Keratinocyte (primary cell): ENCODE results near the gene BEND3. TPM values are rescaled to one million over a fixed set of nuclear protein-coding genes. Genes with fewer than 3 reads are reported as not detected.

Source experiments
- DNase-seq: peaks from one replicate; pipeline ENCODE4 v3.0.0-alpha.2; 2011; ENCODE audit warnings: low read depth, missing footprints, low spot score
- FAIRE-seq: peaks from 2 replicates; lab custom pipeline; 2011; peaks lifted over from hg19 to GRCh38; lab: Jason Lieb, UNC
- H2AFZ ChIP-seq: 2 replicates; pipeline ENCODE4 v1.6.0; 2012; ENCODE audit warnings: low read length, control low read depth, inconsistent platforms; ENCODE audit not compliant: control insufficient read depth
- H3K27ac ChIP-seq: 2 replicates; pipeline ENCODE4 v1.5.1; 2011; ENCODE audit warnings: low read length; ENCODE audit not compliant: control insufficient read depth, insufficient read depth
- H3K27me3 ChIP-seq: 3 replicates; pipeline ENCODE4 v1.6.0; 2011; ENCODE audit warnings: low read length; ENCODE audit not compliant: control insufficient read depth, insufficient read depth; ENCODE audit errors: extremely low read depth
- H3K36me3 ChIP-seq, 2 experiments: 2 replicates in 1 of 2; 3 replicates in 1 of 2; pipeline ENCODE4 v1.5.1; 2011; ENCODE audit warnings: low read length in 2 of 2, mild to moderate bottlenecking in 1 of 2; ENCODE audit not compliant: control insufficient read depth in 2 of 2, insufficient read depth in 2 of 2; ENCODE audit errors: extremely low read depth in 1 of 2
- H3K4me1 ChIP-seq: 3 replicates; pipeline ENCODE4 v1.5.1; 2011; ENCODE audit warnings: low read length; ENCODE audit not compliant: control insufficient read depth, insufficient read depth; ENCODE audit errors: extremely low read depth
- H3K4me2 ChIP-seq: 3 replicates; pipeline ENCODE4 v1.6.0; 2011; ENCODE audit warnings: low read depth, low read length; ENCODE audit not compliant: control insufficient read depth, insufficient read depth; ENCODE audit errors: extremely low read depth
- H3K4me3 ChIP-seq, 3 experiments: fragments of 200-600 bp in 1 of 3; sonication (generic) in 1 of 3; 2 replicates in 2 of 3; 3 replicates in 1 of 3; pipeline ENCODE4 v1.5.1; 2011 to 2016; ENCODE audit warnings: low read length in 3 of 3, mild to moderate bottlenecking in 3 of 3, control low read depth in 2 of 3, inconsistent platforms in 1 of 3, low read depth in 1 of 3, mixed read lengths in 1 of 3, mixed run types in 1 of 3, moderate library complexity in 1 of 3; ENCODE audit not compliant: control insufficient read depth in 2 of 3, insufficient read depth in 2 of 3; ENCODE audit errors: extremely low read depth in 1 of 3
- H3K79me2 ChIP-seq: 2 replicates; pipeline ENCODE4 v1.6.0; 2012; ENCODE audit warnings: low read length; ENCODE audit not compliant: control insufficient read depth, insufficient read depth
- H3K9ac ChIP-seq: 3 replicates; pipeline ENCODE4 v1.6.0; 2011; ENCODE audit warnings: low read length; ENCODE audit not compliant: control insufficient read depth, insufficient read depth; ENCODE audit errors: extremely low read depth
- H3K9me1 ChIP-seq: 3 replicates; pipeline ENCODE4 v1.6.0; 2011; ENCODE audit warnings: low read length; ENCODE audit not compliant: control insufficient read depth, insufficient read depth; ENCODE audit errors: extremely low read depth
- H3K9me3 ChIP-seq: 2 replicates; pipeline ENCODE4 v1.5.1; 2012; ENCODE audit warnings: low read depth, low read length; ENCODE audit not compliant: control insufficient read depth
- H4K20me1 ChIP-seq: 3 replicates; pipeline ENCODE4 v1.6.0; 2011; ENCODE audit warnings: low read length; ENCODE audit not compliant: control insufficient read depth, insufficient read depth; ENCODE audit errors: extremely low read depth
- CTCF ChIP-seq, 3 experiments: IDR thresholded peaks in 1 of 3; conservative IDR thresholded peaks in 1 of 3; optimal IDR thresholded peaks in 1 of 3; 2 replicates in 2 of 3; 3 replicates in 1 of 3; pipeline versions ENCODE3 to v1.5.1; 2011; ENCODE audit warnings: low read length in 3 of 3, mild to moderate bottlenecking in 3 of 3, moderate library complexity in 2 of 3, control low read depth in 1 of 3, inconsistent platforms in 1 of 3; ENCODE audit not compliant: insufficient read depth in 2 of 3; ENCODE audit errors: extremely low read depth in 1 of 3
- EZH2 ChIP-seq: IDR thresholded peaks from one replicate; pipeline ENCODE4 v1.6.1; 2012; ENCODE audit warnings: inconsistent platforms, mild to moderate bottlenecking, low read length, moderate library complexity
- dilution Hi-C: fragments of 300-500 bp; cut with MboI; formaldehyde crosslinking; loops from one replicate; pipeline ENCODE4 v1.7.0; 2020; ENCODE audit warnings: low sequenced_read_pairs; ENCODE audit not compliant: extremely low pct_ligation_motif_present
- polyA plus RNA-seq, 5 experiments: library from polyadenylated mRNA; depleted of rRNA in 3 of 5; stranded (reverse) in 3 of 5; stranded (forward) in 1 of 5; unstranded in 1 of 5; fragments of >200 nt; gene quantifications; 1 replicate in 1 of 5; 2 replicates in 3 of 5; 3 replicates in 1 of 5; pipeline versions ENCODE4 v1.2.1 to v1.2.3, GENCODE V29; 2011 to 2012; ENCODE audit warnings: missing spikeins in 2 of 5, low read depth in 1 of 5, low replicate concordance in 1 of 5

BEND3 gene
- polyA plus RNA-seq, 1 donor (not counting 4 experiments of a cell fraction or from before 2014, with no cell fraction given), result 2.1 TPM

DNA sequence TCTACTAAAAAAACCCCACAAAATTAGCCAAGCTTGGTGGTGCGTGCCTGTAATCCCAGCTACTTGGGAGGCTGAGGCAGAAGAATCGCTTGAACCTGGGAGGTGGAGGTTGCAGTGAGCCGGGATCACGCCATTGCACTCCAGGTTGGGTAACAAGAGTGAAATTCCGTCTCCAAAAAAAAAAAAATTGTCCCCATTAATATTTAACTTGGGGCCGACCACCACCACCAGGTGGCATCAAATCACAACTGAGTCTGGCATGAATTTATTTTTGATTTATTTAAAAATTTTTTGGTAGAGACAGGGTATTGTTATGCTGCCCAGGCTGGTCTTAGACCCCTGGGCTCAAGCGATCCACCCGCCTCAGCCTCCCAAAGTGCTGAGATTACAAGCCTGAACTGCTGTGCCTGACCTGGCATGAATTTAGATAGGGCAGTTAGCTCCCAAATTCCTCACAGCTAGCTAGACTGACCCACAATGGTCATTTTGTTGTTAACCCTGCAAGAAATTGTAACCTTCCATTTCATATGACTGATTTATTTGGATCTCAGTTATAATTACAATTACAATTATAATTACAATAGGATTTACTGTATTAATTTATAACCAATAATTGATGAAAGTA, 17.1 kb upstream of the BEND3 start:
- no peak overlapping the region for H3K9ac ChIP-seq
- TF ChIP-seq CTCF (optimal IDR thresholded peaks at IDR 0.05 in 1 of 3, IDR thresholded peaks at IDR 0.05 in 1 of 3, conservative IDR thresholded peaks at IDR 0.05 in 1 of 3; ENCODE audit: extremely low read depth in 1 of 3, insufficient read depth in 2 of 3, low read length in 3 of 3) (peak; percentile 17 to 39 (median 18)), EZH2 (no peak)
- DNase-seq, result no peak
- H3K9me3 ChIP-seq, result no peaks in the 10 kb centered on the region
- no peak overlapping the region for H2AFZ ChIP-seq
- H4K20me1 ChIP-seq, result no peaks in the 10 kb centered on the region
- no peaks in the 10 kb centered on the region for H3K27me3 ChIP-seq
- FAIRE-seq, result no peak
- H3K79me2 ChIP-seq, result no peaks in the 10 kb centered on the region
- H3K4me1 ChIP-seq, result no peaks in the 10 kb centered on the region
- H3K4me3 ChIP-seq, result no peak overlapping the region
- dilution Hi-C loops, result no loop called here
- H3K4me2 ChIP-seq, result no peak overlapping the region
- H3K36me3 ChIP-seq, result no peaks in the 10 kb centered on the region
- no peaks in the 10 kb centered on the region for H3K9me1 ChIP-seq
- H3K27ac ChIP-seq, result no peak overlapping the region

GRCh38 chr6:107129370-107129925, 14.1 kb upstream of the BEND3 start:
- Histone ChIP-seq H3K36me3 (no peaks in the 10 kb centered on the region), H3K4me3 (no peak overlapping the region), H3K9me3 (no peaks in the 10 kb centered on the region), H3K79me2 (no peaks in the 10 kb centered on the region), H4K20me1 (no peaks in the 10 kb centered on the region), H3K27ac (no peak overlapping the region), H3K27me3 (no peaks in the 10 kb centered on the region), H2AFZ (no peak overlapping the region), H3K4me1 (no peaks in the 10 kb centered on the region), H3K9me1 (no peaks in the 10 kb centered on the region), H3K4me2 (no peak overlapping the region), H3K9ac (no peak overlapping the region)
- FAIRE-seq, result no peak
- dilution Hi-C loops, result no loop called here
- no peak for DNase-seq
- TF ChIP-seq CTCF (optimal IDR thresholded peaks at IDR 0.05 in 1 of 3, IDR thresholded peaks at IDR 0.05 in 1 of 3, conservative IDR thresholded peaks at IDR 0.05 in 1 of 3; ENCODE audit: extremely low read depth in 1 of 3, insufficient read depth in 2 of 3, low read length in 3 of 3) (no peak), EZH2 (no peak)
